GM12801 (cell line): ENCODE measurements around the gene SYN1.

ENCODE experiments used
- CTCF ChIP-seq: IDR thresholded peaks from one replicate; pipeline ENCODE4 v1.5.1; 2011; ENCODE audit warnings: control low read depth; ENCODE audit not compliant: insufficient read length; ENCODE audit errors: extremely low read depth

The SYN1 gene

GRCh38 chrX:47560179-47560933 lies 59.3 kb downstream of the SYN1 start:
- TF ChIP-seq CTCF, result no peak

GRCh38 chrX:47558436-47558835 lies 61.2 kb downstream of the SYN1 start:
- no peak for TF ChIP-seq CTCF

GRCh38 chrX:47556045-47556623 lies 63.5 kb downstream of the SYN1 start:
- no peak for TF ChIP-seq CTCF

GRCh38 chrX:47543496-47543895 lies 76.2 kb downstream of the SYN1 start:
- no peak for TF ChIP-seq CTCF

GRCh38 chrX:47540754-47541538 lies 78.7 kb downstream of the SYN1 start:
- TF ChIP-seq CTCF, result no peak

- TF ChIP-seq CTCF, result no peak
Observed at GRCh38 chrX:47539860-47540259, 79.8 kb downstream of the SYN1 start.

- no peak for TF ChIP-seq CTCF
Observed at GRCh38 chrX:47530049-47530448, 89.6 kb downstream of the SYN1 start.
